ENCODE data around the gene TYSND1.
A peak's percentile ranks its signal among the peaks of the same experiment; 100 is the strongest.

The TYSND1 gene

DNA sequence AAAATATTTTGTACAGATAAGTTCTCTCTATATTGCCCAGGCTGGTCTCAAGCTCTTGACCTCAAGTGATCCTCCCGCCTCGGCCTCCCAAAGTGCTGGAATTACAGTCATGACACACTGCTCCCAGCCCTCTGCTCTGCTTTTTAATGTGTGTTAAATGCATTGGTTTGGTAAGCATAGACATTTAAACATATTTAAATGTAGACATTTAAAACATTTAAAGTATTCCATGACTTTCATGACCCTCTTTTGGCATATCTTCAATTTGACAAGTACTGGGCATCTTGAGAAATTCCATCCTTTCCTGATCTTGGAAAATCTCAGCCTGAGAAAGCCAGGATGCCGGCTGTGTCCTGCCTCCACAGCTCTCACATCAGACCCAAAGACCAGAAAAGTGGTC lies 29.0 kb upstream of the TYSND1 start:
- no peaks in the 10 kb centered on the region for H3K36me3 ChIP-seq (ENCODE audit: low read depth)
- no peak for ATAC-seq (ENCODE audit: low read depth)
- no peak overlapping the region for H3K27ac ChIP-seq (ENCODE audit: poor library complexity, severe bottlenecking)

DNA sequence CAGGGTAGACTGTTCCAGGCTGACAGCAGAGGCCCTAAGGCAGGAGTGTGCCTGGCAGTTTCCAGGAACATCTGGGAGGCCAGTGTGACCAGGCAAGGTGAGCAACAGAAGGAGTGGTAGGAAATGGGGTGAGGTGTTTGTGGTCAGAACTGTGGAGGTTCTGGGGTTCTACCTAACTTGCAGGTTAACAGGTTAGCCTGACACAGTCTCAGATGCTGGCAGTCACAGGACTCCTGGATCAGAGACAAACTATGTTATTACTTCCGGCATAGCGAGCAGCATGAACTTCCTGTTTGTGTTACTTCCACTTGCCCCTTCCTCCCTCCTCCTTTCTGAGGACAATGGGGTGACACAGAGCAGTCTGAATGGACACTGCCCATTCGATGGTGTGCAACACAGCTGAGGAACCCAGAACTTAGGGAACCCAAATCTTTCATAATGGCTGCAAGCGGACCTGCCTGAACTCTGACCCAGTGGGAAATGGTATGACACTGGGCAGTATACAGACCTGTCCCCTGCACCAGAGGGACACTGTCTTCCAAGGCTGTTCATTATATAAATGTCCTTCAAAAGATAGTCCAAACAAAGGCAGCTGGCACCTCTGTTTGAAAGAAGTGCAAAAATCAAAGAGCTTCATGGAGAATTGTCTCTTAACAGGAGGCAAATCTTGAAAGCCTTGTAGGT lies 27.7 kb upstream of the TYSND1 start:
- H3K9me3 ChIP-seq (ENCODE audit: severe bottlenecking), result no peaks in the 10 kb centered on the region
- no peak overlapping the region for H3K4me3 ChIP-seq (ENCODE audit: severe bottlenecking)
- H3K27me3 ChIP-seq (ENCODE audit: insufficient read depth, poor library complexity, severe bottlenecking), result no peaks in the 10 kb centered on the region
- H3K27ac ChIP-seq (ENCODE audit: poor library complexity, severe bottlenecking), result no peak overlapping the region
- no peaks in the 10 kb centered on the region for H3K36me3 ChIP-seq (ENCODE audit: low read depth)
- H3K4me1 ChIP-seq (ENCODE audit: insufficient read depth, poor library complexity, severe bottlenecking), result peaks cover 4% of the 10 kb centered on the region
- TF ChIP-seq, protein P1, sequence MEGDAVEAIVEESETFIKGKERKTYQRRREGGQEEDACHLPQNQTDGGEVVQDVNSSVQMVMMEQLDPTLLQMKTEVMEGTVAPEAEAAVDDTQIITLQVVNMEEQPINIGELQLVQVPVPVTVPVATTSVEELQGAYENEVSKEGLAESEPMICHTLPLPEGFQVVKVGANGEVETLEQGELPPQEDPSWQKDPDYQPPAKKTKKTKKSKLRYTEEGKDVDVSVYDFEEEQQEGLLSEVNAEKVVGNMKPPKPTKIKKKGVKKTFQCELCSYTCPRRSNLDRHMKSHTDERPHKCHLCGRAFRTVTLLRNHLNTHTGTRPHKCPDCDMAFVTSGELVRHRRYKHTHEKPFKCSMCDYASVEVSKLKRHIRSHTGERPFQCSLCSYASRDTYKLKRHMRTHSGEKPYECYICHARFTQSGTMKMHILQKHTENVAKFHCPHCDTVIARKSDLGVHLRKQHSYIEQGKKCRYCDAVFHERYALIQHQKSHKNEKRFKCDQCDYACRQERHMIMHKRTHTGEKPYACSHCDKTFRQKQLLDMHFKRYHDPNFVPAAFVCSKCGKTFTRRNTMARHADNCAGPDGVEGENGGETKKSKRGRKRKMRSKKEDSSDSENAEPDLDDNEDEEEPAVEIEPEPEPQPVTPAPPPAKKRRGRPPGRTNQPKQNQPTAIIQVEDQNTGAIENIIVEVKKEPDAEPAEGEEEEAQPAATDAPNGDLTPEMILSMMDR (IDR thresholded peaks at IDR 0.05; ENCODE audit: poor library complexity, severe bottlenecking), result no peak
- no peak for ATAC-seq (ENCODE audit: low read depth)
- DNase-seq (ENCODE audit: low spot score), result no peak

More for the DNA sequence above, 29.0 kb upstream of the TYSND1 start:
- Histone ChIP-seq H3K27me3 (ENCODE audit: insufficient read depth, poor library complexity, severe bottlenecking) (no peaks in the 10 kb centered on the region), H3K4me1 (ENCODE audit: insufficient read depth, poor library complexity, severe bottlenecking) (peaks cover 4% of the 10 kb centered on the region), H3K9me3 (ENCODE audit: severe bottlenecking) (no peaks in the 10 kb centered on the region), H3K4me3 (ENCODE audit: severe bottlenecking) (no peak overlapping the region)
- TF ChIP-seq, protein P1 (IDR thresholded peaks at IDR 0.05; ENCODE audit: poor library complexity, severe bottlenecking), result no peak
- DNase-seq (ENCODE audit: low spot score), result no peak

DNA sequence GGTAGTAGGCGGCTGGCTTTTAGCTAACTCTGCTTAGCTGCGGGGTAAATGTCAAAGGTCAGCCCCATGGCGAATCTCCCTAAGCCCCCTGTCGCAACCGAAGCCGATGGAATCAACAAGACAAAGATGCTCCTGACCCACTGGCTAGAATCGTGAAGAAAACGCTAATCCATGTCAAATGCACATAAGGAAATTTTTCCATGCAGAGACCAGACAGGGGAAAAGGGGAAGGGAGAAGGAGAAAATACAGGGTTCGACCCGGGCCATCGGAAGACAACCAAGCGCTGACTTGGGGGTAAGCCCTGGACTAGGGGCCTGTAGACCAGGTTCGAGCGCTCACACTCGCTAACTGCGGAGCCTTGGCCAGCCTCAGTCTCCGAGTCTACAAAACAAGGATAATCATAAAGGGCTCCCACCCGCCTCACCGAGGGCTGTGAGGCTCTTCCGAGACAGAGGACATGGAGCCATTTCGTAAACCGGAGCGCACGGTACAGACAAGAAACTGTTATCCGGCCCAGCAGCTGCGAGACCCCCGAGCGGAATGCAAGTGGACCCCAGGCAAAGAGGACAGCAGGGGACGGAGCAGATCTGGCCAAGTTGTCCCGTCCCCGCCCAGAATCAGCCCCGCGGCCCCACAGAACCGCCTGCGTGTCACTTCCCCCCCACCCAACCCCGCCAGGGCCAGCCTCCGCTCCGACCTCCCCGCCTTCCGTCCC lies 23.3 kb upstream of the TYSND1 start:
- peak overlapping the region; percentile 36 for H3K27ac ChIP-seq (ENCODE audit: poor library complexity, severe bottlenecking)
- peaks cover 4% of the 10 kb centered on the region for H3K4me1 ChIP-seq (ENCODE audit: insufficient read depth, poor library complexity, severe bottlenecking)
- TF ChIP-seq, protein P1 (IDR thresholded peaks at IDR 0.05; ENCODE audit: poor library complexity, severe bottlenecking), result no peak
- peaks cover 31% of the 10 kb centered on the region for H3K36me3 ChIP-seq (ENCODE audit: low read depth)
- H3K4me3 ChIP-seq (ENCODE audit: severe bottlenecking), result peak overlapping the region; percentile 71
- ATAC-seq (ENCODE audit: low read depth), result peak; percentile 15
- peak; percentile 57 for DNase-seq (ENCODE audit: low spot score)
- no peaks in the 10 kb centered on the region for H3K27me3 ChIP-seq (ENCODE audit: insufficient read depth, poor library complexity, severe bottlenecking)
- H3K9me3 ChIP-seq (ENCODE audit: severe bottlenecking), result no peaks in the 10 kb centered on the region

DNA sequence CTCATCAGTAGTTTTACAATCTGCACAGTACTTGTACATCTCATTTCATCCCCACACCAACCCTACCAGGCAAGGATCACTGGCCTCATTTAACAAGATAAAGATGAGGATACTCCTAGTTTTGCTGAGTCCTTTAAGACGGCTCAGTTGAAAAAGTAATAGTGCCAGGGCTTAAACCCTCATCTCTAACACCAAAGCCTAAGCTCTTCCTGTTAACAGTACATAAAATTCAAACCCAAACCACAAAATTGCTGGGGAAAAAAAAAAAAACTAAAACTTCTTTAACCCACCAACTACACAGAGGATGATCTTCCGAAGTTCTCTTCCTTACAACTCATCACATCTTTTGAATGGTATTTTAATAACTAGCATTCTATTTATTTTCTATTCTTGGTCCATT lies 22.5 kb upstream of the TYSND1 start:
- Histone ChIP-seq H3K4me3 (ENCODE audit: severe bottlenecking) (peak overlapping the region; percentile 71), H3K4me1 (ENCODE audit: insufficient read depth, poor library complexity, severe bottlenecking) (peaks cover 4% of the 10 kb centered on the region), H3K27ac (ENCODE audit: poor library complexity, severe bottlenecking) (no peak overlapping the region), H3K27me3 (ENCODE audit: insufficient read depth, poor library complexity, severe bottlenecking) (no peaks in the 10 kb centered on the region), H3K9me3 (ENCODE audit: severe bottlenecking) (no peaks in the 10 kb centered on the region), H3K36me3 (ENCODE audit: low read depth) (peaks cover 39% of the 10 kb centered on the region)
- DNase-seq (ENCODE audit: low spot score) (no peak), ATAC-seq (ENCODE audit: low read depth) (no peak)
- TF ChIP-seq, protein P1 (IDR thresholded peaks at IDR 0.05; ENCODE audit: poor library complexity, severe bottlenecking), result no peak

DNA sequence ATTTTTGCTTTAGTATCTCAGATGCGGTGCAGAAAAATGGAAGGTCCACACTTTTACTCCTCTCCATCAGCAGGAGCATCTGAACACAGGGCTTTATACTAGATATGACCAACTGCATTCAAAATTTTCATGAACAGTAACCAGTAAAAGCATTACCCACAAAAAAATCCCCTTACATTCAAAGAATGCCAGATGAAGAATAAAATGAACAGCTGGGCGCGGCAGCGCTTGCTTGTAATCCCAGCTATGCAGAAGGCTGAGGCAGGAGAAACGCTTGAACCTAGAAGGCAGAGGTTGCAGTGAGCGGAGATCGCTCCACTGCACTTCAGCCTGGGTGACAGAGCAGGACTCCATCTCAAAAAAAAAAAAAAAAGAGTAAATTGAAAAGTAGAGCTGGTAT lies 20.7 kb upstream of the TYSND1 start:
- no peak overlapping the region for H3K4me3 ChIP-seq (ENCODE audit: severe bottlenecking)
- TF ChIP-seq, protein P1 (IDR thresholded peaks at IDR 0.05; ENCODE audit: poor library complexity, severe bottlenecking), result no peak
- H3K9me3 ChIP-seq (ENCODE audit: severe bottlenecking), result no peaks in the 10 kb centered on the region
- no peak for ATAC-seq (ENCODE audit: low read depth)
- H3K27me3 ChIP-seq (ENCODE audit: insufficient read depth, poor library complexity, severe bottlenecking), result no peaks in the 10 kb centered on the region
- no peak for DNase-seq (ENCODE audit: low spot score)
- peaks cover 4% of the 10 kb centered on the region for H3K4me1 ChIP-seq (ENCODE audit: insufficient read depth, poor library complexity, severe bottlenecking)
- peaks cover 46% of the 10 kb centered on the region for H3K36me3 ChIP-seq (ENCODE audit: low read depth)
- H3K27ac ChIP-seq (ENCODE audit: poor library complexity, severe bottlenecking), result no peak overlapping the region
